MM.1S (cell line): ENCODE measurements around the gene FAM153A.
"Not testable (repeated sequence)": the region's sequence is repeated elsewhere in the genome, so short reads cannot be mapped to it uniquely, and the experiment has no call there.

Experiments used
- DNase-seq: peaks from one replicate; pipeline ENCODE4 v3.0.0-alpha.2; 2015
- H2AFZ ChIP-seq: fragments of 300-600 bp; sonication (generic); 2 replicates; pipeline ENCODE4 v1.6.0; 2016; ENCODE audit warnings: antibody characterized with exemption, low read length
- H3F3A ChIP-seq: fragments of 300-600 bp; sonication (generic); 2 replicates; pipeline ENCODE4 v1.6.1; 2016; ENCODE audit warnings: mild to moderate bottlenecking, antibody characterized with exemption, low read length, moderate library complexity, mixed read lengths; ENCODE audit not compliant: insufficient read depth
- H3K27ac ChIP-seq: fragments of 300-600 bp; sonication (generic); 2 replicates; pipeline ENCODE4 v1.5.1; 2016; ENCODE audit warnings: mild to moderate bottlenecking, low read length
- H3K27me3 ChIP-seq: fragments of 300-600 bp; sonication (generic); replicated peaks from 2 replicates; pipeline ENCODE4 v1.6.0; 2016; ENCODE audit warnings: low read length; ENCODE audit not compliant: insufficient read depth
- H3K36me3 ChIP-seq: fragments of 300-600 bp; sonication (generic); replicated peaks from 2 replicates; pipeline ENCODE4 v1.6.1; 2016; ENCODE audit warnings: mild to moderate bottlenecking, low read length, mixed read lengths; ENCODE audit not compliant: insufficient read depth
- H3K4me1 ChIP-seq: fragments of 300-600 bp; sonication (generic); 2 replicates; pipeline ENCODE4 v1.6.1; 2016; ENCODE audit warnings: low read length, mixed read lengths
- H3K4me2 ChIP-seq: fragments of 300-600 bp; sonication (generic); 2 replicates; pipeline ENCODE4 v1.6.0; 2016; ENCODE audit warnings: low read depth, low read length
- H3K4me3 ChIP-seq: fragments of 300-600 bp; sonication (generic); 2 replicates; pipeline ENCODE4 v1.5.1; 2016; ENCODE audit warnings: low read length, mixed read lengths
- H3K79me2 ChIP-seq: fragments of 300-600 bp; sonication (generic); 2 replicates; pipeline ENCODE4 v1.6.1; 2016; ENCODE audit warnings: mixed run types, low read length, mixed read lengths
- H3K9ac ChIP-seq: fragments of 300-600 bp; sonication (generic); 2 replicates; pipeline ENCODE4 v1.6.1; 2016; ENCODE audit warnings: low read length, mixed read lengths
- H3K9me2 ChIP-seq: fragments of 300-600 bp; sonication (generic); replicated peaks from 2 replicates; pipeline ENCODE4 v1.6.1; 2016; ENCODE audit warnings: mild to moderate bottlenecking, low read length, mixed read lengths; ENCODE audit not compliant: insufficient read depth
- H3K9me3 ChIP-seq: fragments of 300-600 bp; sonication (generic); replicated peaks from 2 replicates; pipeline ENCODE4 v1.6.1; 2016; ENCODE audit warnings: mild to moderate bottlenecking, low read length, mixed read lengths; ENCODE audit not compliant: insufficient read depth
- H4K20me1 ChIP-seq: fragments of 300-600 bp; sonication (generic); 2 replicates; pipeline ENCODE4 v1.6.1; 2016; ENCODE audit warnings: mild to moderate bottlenecking, low read length, moderate library complexity, mixed read lengths; ENCODE audit not compliant: insufficient read depth

Gene FAM153A

DNA sequence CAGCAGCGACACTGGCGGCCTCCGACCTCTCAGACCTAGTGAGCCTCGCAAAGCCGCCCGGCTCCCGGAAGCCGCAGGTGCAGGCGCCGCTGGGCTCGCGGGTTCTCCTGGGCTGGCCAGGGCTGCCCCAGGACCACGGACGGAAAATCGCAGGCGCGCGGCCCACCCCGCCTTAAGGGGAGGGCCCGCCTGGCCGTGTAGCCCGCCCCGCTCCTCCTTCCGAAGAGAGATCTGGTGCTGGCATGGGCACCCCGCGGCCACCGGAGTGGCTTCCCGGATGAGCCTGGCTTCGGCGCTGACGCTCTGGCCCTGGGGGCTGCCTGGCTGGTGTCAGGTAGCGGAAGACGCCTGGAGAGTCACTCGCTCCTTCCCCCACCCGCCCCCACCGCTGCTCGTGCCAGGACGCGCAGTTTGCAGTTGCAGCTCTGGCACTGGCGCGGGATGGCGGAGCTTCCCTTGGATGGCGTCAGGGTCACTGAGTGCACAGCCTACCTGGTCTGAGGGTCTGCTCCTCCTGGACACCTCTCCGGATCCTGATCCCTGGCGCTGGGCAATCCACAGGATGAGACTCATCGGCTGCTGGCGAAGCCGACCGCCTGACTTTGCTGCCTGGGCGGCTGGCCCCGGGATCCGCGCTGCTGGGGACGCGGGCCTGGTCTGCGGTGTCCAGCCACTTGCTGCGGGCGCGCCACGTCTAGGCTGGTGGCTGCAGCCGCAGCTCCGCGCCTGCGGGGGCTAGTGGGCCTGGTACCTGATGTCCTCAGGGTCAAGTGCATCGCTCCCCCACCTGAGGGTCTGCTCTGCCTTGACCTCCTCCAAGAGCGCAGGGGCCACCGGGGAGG, at the start of gene FAM153A:
Gene FAM153A, minus strand, starts transcription at position 108 of the 842 bp plus-strand sequence.
- not testable (repeated sequence) for H3F3A ChIP-seq, H3K4me1 ChIP-seq, H2AFZ ChIP-seq, H3K9me2 ChIP-seq, H3K4me2 ChIP-seq, H4K20me1 ChIP-seq, H3K4me3 ChIP-seq, H3K27me3 ChIP-seq, H3K79me2 ChIP-seq, H3K36me3 ChIP-seq, DNase-seq, H3K9ac ChIP-seq, H3K9me3 ChIP-seq, H3K27ac ChIP-seq

- H3K9ac ChIP-seq, H3K4me3 ChIP-seq, H3K9me2 ChIP-seq, H4K20me1 ChIP-seq, H3K4me1 ChIP-seq, H2AFZ ChIP-seq, H3K36me3 ChIP-seq, H3K4me2 ChIP-seq, H3K27me3 ChIP-seq, H3K27ac ChIP-seq, H3K9me3 ChIP-seq, H3K79me2 ChIP-seq, DNase-seq, H3F3A ChIP-seq: not testable (repeated sequence)
These were observed 49.6 kb upstream of the FAM153A start for GRCh38 chr5:177832287-177832686.

GRCh38 chr5:177826073-177826472, 43.4 kb upstream of the FAM153A start:
- H3K27ac ChIP-seq, H3K9me2 ChIP-seq, DNase-seq, H3F3A ChIP-seq, H2AFZ ChIP-seq, H3K4me1 ChIP-seq, H3K27me3 ChIP-seq, H3K79me2 ChIP-seq, H3K9ac ChIP-seq, H3K4me3 ChIP-seq, H3K36me3 ChIP-seq, H4K20me1 ChIP-seq, H3K4me2 ChIP-seq, H3K9me3 ChIP-seq: not testable (repeated sequence)

- not testable (repeated sequence) for H3K4me2 ChIP-seq, H4K20me1 ChIP-seq, H3K27me3 ChIP-seq, H3K9me3 ChIP-seq, H3F3A ChIP-seq, H3K4me1 ChIP-seq, H3K36me3 ChIP-seq, H3K4me3 ChIP-seq, H3K9ac ChIP-seq, DNase-seq, H3K27ac ChIP-seq, H3K9me2 ChIP-seq, H2AFZ ChIP-seq, H3K79me2 ChIP-seq
These were observed 42.1 kb upstream of the FAM153A start for GRCh38 chr5:177824776-177825175.

DNA sequence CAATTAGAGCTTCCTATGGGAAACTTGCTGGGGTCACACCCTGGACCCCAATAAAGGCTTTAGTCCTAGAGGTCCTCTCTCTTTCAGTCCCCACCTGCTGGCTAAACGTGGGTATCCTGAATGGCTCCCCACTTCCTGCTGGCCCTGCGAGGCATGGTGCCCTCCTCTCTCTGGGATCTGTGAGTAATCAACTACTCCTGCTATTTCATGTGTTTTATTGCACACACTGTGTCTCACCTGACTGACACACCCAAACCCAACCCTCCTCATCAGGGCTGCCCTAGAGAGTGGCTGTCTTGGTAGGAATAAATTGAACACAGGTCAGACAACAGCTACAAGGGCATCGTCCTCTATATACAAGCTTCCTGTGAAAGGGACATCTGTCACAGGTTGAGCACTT, 39.8 kb upstream of the FAM153A start:
- not testable (repeated sequence) for DNase-seq, H3K27ac ChIP-seq, H3K9me2 ChIP-seq, H3K27me3 ChIP-seq, H3K4me1 ChIP-seq, H3K79me2 ChIP-seq, H3K4me3 ChIP-seq, H3K9ac ChIP-seq, H3K9me3 ChIP-seq, H3F3A ChIP-seq, H4K20me1 ChIP-seq, H2AFZ ChIP-seq, H3K4me2 ChIP-seq, H3K36me3 ChIP-seq

DNA sequence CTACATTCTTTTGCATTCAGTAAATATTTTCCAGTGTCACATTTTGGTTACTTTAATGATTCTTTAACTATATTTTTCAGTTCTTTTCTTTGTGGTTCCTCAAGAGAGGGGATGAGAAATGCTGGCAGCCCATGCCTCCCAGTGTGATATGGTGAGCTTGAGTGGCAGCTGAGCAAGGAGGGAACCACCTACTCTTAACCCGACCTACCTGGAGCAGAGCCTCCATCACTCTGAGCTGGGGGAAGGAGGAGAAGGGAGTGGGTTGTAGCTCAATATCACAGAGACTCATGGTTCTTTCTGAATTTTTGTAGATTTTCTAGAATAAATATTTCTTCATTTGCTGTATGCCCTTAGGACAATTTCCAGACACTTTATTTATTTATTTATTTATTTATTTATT, 37.0 kb upstream of the FAM153A start:
- not testable (repeated sequence) for H3K4me3 ChIP-seq, H3K4me2 ChIP-seq, H3K36me3 ChIP-seq, H3K9ac ChIP-seq, H3F3A ChIP-seq, H2AFZ ChIP-seq, H3K4me1 ChIP-seq, H3K9me3 ChIP-seq, H3K79me2 ChIP-seq, DNase-seq, H3K27me3 ChIP-seq, H3K9me2 ChIP-seq, H4K20me1 ChIP-seq, H3K27ac ChIP-seq

DNA sequence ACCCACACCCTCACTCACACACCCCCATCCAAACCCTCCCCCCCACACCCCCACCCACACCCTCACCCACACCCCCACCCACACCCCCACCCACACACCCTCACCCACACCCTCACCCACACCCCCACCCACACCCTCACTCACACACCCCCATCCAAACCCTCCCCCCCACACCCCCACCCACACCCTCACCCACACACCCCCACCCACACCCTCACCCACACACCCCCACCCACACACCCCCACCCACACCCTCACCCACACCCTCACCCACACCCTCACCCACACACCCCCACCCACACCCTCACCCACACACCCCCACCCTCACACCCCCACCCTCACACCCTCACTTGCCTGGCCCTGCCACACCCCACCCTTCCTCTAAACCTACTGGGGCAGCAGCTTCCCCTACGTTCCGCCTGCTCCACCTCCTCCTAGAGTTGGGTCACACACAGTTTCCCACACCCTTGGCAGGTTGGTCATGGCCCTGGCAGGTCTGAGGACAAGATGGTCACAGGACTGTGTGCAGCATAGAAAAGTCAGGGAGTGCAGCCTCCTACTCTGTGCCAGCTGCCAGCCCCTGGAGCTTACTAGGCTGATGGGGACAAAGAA, 30.2 kb upstream of the FAM153A start:
- H3K4me1 ChIP-seq, H3K27me3 ChIP-seq, H2AFZ ChIP-seq, H3K9ac ChIP-seq, H3K4me3 ChIP-seq, H3K4me2 ChIP-seq, H3K9me3 ChIP-seq, H3K27ac ChIP-seq, DNase-seq, H4K20me1 ChIP-seq, H3K36me3 ChIP-seq, H3F3A ChIP-seq, H3K79me2 ChIP-seq, H3K9me2 ChIP-seq: not testable (repeated sequence)

DNA sequence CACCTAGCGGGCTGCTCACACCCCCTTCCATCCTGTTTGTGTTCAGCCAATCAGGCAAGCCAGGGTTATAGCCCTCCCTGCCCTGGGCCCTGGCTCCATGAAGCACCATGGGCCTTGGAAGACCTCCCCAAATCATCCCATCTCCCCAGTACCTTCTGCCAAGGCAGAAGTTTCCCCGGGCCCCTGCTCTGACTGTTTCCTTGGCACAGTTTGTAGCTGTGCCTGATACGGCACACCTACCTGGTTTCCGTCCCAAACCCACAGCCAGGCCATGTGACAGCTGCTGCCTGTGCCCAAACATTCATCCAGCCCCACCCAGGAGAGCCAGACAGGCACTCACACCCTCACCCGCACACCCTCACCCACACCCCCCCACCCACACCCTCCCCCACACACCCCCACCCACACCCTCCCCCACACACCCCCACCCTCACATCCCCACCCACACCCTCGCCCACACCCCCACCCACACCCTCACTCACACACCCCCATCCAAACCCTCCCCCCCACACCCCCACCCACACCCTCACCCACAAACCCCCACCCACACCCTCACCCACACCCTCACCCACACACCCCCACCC, 29.6 kb upstream of the FAM153A start:
- H3K36me3 ChIP-seq, H3K79me2 ChIP-seq, H3K4me3 ChIP-seq, H4K20me1 ChIP-seq, H3K27ac ChIP-seq, H3K4me2 ChIP-seq, H2AFZ ChIP-seq, H3K9ac ChIP-seq, H3K27me3 ChIP-seq, H3K4me1 ChIP-seq, H3K9me3 ChIP-seq, DNase-seq, H3K9me2 ChIP-seq, H3F3A ChIP-seq: not testable (repeated sequence)
